ENCODE data around the gene C1QTNF3.

DNA sequence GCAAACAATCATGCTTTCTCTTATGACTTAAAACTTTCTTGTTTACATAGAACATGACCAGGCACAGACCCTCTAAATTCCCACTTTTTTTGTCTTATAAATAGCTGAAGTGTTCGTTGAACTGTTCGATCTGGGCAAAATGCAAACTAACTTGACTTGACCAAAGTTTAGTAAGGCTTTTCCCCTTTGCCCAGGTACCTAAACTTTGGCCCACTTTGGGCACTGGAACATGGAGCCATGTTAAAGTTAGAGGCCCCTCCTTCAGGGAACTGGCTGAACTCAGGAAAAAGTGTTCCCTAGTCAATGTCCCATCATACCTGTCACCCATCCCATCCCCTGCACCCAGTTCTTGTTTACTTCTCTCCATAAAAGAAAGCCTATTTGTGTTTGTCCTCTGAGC, 25.8 kb downstream of the C1QTNF3 start:
- no peak for TF ChIP-seq EZH2 (IDR thresholded peaks at IDR 0.05; ENCODE audit: borderline replicate concordance, low read depth, low read length, poor library complexity, severe bottlenecking)
- TF ChIP-seq, protein P1, sequence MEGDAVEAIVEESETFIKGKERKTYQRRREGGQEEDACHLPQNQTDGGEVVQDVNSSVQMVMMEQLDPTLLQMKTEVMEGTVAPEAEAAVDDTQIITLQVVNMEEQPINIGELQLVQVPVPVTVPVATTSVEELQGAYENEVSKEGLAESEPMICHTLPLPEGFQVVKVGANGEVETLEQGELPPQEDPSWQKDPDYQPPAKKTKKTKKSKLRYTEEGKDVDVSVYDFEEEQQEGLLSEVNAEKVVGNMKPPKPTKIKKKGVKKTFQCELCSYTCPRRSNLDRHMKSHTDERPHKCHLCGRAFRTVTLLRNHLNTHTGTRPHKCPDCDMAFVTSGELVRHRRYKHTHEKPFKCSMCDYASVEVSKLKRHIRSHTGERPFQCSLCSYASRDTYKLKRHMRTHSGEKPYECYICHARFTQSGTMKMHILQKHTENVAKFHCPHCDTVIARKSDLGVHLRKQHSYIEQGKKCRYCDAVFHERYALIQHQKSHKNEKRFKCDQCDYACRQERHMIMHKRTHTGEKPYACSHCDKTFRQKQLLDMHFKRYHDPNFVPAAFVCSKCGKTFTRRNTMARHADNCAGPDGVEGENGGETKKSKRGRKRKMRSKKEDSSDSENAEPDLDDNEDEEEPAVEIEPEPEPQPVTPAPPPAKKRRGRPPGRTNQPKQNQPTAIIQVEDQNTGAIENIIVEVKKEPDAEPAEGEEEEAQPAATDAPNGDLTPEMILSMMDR (conservative IDR thresholded peaks at IDR 0.05; ENCODE audit: low read depth, low read length) = no peak

All from A673 (cell line).